Measurements from ENCODE around the gene ZDHHC18.
"Not testable (repeated sequence)": the region's sequence is repeated elsewhere in the genome, so short reads cannot be mapped to it uniquely, and the experiment has no call there.

The ZDHHC18 gene

DNA sequence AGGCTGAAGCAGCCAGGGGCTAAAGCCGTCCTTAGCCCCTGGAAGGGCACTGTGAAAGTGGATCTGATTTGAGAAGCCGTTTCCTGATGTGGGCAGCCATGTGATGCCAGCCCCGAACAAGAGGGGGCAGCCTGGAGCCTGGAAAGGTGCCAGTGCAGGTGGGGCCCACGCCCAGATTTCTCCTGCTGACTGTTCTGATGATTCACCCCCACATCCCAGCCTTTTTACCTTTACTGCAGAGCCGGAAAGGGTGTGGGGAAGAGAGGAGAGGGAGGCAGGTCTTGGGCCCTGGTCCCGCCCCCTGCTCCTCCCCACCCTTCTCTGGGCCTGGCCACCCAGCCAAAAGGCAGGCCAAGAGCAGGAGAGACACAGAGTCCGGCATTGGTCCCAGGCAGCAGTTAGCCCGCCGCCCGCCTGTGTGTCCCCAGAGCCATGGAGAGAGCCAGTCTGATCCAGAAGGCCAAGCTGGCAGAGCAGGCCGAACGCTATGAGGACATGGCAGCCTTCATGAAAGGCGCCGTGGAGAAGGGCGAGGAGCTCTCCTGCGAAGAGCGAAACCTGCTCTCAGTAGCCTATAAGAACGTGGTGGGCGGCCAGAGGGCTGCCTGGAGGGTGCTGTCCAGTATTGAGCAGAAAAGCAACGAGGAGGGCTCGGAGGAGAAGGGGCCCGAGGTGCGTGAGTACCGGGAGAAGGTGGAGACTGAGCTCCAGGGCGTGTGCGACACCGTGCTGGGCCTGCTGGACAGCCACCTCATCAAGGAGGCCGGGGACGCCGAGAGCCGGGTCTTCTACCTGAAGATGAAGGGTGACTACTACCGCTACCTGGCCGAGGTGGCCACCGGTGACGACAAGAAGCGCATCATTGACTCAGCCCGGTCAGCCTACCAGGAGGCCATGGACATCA is 36.5 kb downstream of the ZDHHC18 start, which contains the start of gene SFN:
TSS of gene SFN (plus strand) at position 369 of the 904 bp plus-strand sequence. CDS start at position 433, 64 bp downstream.
- DNase-seq (ENCODE audit: low read depth, low spot score): no peak
- in situ Hi-C loops (cut with HindIII; ENCODE audit: low sequenced_read_pairs): no loop called here
- peak; percentile 30 for TF ChIP-seq CTCF (IDR thresholded peaks at IDR 0.05; ENCODE audit: low read depth, low read length)
- H3K4me3 ChIP-seq (ENCODE audit: low read depth, low read length): no peak within 1 kb of the TSS

DNA sequence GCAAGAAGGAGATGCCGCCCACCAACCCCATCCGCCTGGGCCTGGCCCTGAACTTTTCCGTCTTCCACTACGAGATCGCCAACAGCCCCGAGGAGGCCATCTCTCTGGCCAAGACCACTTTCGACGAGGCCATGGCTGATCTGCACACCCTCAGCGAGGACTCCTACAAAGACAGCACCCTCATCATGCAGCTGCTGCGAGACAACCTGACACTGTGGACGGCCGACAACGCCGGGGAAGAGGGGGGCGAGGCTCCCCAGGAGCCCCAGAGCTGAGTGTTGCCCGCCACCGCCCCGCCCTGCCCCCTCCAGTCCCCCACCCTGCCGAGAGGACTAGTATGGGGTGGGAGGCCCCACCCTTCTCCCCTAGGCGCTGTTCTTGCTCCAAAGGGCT is 37.2 kb downstream of the ZDHHC18 start:
- no peak for DNase-seq (ENCODE audit: low read depth, low spot score)

DNA sequence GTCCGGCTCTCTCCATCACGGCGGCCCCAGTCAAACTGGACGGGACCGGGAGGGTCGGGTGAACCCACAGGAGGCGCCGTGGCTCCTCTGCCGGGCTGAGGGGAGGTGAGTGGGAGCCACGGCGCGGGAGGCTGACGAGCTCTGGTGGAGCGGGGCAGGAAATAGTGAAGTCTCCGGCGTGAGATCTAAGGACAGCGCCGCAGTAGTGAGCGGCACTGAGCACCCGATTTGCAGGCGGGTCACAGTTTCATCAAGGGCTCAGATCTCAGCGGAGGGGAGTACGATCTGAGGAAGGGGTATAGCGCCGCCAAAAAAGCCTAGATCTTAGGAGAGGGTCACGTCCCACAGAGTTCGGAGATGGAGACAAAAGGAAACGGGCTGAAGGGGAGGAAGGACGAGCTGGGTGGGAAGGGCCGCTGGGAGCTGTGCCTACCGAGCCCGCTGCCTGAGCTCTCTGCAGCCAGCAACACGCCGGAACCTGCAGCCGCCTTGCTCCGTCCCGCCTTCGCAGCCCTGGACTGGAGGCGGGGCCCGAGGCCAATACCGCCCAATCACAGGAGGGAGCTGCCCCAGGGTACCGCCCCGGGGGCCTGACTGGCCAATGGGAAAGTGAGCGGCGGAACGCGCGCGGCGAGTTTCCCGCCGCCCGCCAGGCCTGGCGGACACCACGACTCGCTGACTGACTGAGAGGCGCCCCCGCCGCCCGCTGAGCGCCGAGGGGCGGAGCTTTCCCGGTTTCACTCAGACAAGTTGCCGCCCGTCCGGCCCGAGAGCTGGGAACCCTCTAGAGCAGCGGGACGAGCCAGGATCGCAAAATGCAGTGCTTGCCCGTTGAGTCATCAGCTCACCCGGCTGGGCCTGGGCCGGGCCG is 38.4 kb downstream of the ZDHHC18 start:
- in situ Hi-C loops (cut with HindIII; ENCODE audit: low sequenced_read_pairs): no loop called here
- TF ChIP-seq CTCF (IDR thresholded peaks at IDR 0.05; ENCODE audit: low read depth, low read length): peak; percentile 4
- H3K4me3 ChIP-seq (ENCODE audit: low read depth, low read length): peak overlapping the region; percentile 64
- DNase-seq (ENCODE audit: low read depth, low spot score): peak; percentile 99

More for the DNA sequence above, 37.2 kb downstream of the ZDHHC18 start:
- in situ Hi-C loops (cut with HindIII; ENCODE audit: low sequenced_read_pairs): no loop called here
- no peak overlapping the region for H3K4me3 ChIP-seq (ENCODE audit: low read depth, low read length)
- no peak for TF ChIP-seq CTCF (IDR thresholded peaks at IDR 0.05; ENCODE audit: low read depth, low read length)

DNA sequence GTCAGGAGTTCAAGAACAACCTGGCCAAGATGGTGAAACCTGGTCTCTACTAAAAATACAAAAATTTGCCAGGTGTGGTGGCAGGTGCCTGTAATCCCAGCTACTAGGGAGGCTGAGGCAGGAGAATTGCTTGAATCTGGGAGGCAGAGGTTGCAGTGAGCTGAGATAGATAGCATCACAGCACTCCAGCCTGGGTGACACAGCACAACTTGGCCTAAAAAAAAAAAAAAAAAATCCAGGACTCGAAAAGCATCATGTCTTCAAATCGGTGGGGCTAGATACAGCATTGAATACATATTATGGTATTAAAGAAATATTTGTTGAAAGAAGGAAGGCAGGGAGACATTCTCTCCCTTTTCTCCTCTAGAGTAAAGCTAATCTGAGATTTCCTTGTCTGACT is 46.6 kb downstream of the ZDHHC18 start:
- DNase-seq (ENCODE audit: low read depth, low spot score); H3K4me3 ChIP-seq (ENCODE audit: low read depth, low read length); in situ Hi-C loops (cut with HindIII; ENCODE audit: low sequenced_read_pairs): not testable (repeated sequence)

GRCh38 chr1:26874896-26875295 is 48.4 kb downstream of the ZDHHC18 start:
- no peak for DNase-seq (ENCODE audit: low read depth, low spot score)
- H3K4me3 ChIP-seq (ENCODE audit: low read depth, low read length): no peak overlapping the region
- no peak for TF ChIP-seq CTCF (IDR thresholded peaks at IDR 0.05; ENCODE audit: low read depth, low read length)
- in situ Hi-C loops (cut with HindIII; ENCODE audit: low sequenced_read_pairs): no loop called here

GRCh38 chr1:26877326-26877725 is 50.8 kb downstream of the ZDHHC18 start:
- in situ Hi-C loops (cut with HindIII; ENCODE audit: low sequenced_read_pairs): no loop called here
- TF ChIP-seq CTCF (IDR thresholded peaks at IDR 0.05; ENCODE audit: low read depth, low read length): no peak
- H3K4me3 ChIP-seq (ENCODE audit: low read depth, low read length): no peak overlapping the region
- DNase-seq (ENCODE audit: low read depth, low spot score): no peak

Measured in astrocyte of the spinal cord (primary cell).